ENCODE results near the gene PTPRN2.

Gene PTPRN2

DNA sequence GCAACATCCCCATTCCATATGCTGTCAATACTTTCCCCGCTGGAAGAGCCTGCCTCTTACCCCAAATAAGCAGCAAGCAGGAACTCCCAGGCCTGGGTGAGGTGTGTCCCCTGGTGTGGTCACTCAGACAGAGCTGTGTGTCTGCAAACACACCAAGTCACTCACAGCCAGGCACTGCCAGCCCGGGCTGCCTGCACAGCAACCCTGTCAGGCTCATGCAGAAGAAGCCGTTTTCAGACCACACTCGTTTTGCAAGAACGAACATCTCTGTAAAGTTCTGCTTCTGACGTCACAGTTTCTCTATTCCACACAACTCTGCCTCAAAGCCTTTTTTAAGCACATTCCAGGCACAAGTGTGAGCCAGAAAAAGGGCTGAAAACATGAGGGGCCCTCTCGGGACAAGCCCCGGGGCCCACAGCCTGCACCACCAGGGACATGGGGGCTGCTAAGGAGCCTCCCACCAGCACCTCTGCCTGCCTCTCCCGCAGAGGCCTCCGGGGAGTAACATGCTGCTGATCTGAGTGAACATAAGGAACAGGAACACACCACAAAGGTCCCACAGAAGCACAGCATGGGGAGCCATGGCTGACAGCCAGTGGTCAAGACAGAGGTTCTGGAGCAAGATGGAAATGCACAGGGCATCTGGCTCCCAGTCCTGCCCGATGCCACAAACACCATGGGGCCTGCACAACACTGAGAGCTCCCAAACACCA is 11.4 kb downstream of the PTPRN2 start:
- DNase-seq: no peak

DNA sequence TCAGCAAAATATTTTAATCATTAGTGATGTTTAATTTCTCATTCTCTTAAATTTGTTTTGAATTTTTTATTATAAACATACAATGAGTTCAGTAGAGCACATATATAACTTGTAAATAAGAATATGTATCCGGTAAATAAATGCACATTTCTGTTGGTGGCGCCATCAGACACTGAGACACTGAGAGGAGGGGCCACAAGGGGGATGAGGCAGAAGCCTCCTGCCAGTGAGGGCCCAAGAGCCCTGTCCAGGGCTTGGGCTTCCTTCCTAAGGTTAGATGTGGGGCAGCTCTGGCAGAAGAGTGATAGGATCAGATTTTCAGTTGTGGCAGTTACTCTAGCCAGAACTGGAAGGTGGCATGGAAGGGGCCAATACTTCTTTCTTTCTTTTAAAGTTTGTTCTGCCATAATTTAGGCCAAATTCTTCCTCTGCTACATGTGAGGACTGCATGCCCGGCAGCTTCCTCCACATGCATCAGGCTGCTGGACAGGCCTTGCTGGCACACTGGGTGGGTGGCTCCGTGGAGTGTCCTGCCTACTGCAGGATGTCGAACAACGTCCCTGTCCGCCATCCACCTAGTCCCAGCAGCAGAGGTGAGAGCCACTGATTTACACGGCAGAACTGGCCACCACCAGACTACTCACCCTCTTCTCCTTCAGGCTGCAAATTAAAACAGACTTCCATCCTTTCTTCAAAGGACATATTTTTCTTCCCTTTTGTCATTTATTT is 13.2 kb downstream of the PTPRN2 start:
- no peak for DNase-seq

DNA sequence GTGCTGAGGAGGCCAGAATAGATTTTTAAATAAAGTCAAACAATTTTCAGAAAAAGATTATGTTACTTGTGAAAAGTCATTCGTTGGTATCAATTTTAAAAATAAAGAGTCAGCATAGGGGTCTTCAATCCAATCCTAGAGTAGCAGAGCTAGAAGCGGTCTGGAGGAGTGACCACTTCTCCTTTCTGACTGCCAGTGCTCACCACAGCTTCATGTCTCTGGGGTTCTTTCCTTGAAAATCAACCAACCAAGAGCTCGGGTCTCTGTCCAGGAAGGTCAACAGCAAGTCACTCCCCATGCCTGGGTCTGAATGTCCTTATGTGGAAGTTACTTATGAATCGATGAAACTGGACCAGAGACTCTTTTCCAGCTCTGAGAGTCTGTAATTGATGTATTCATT is 14.3 kb downstream of the PTPRN2 start:
- DNase-seq: no peak

DNA sequence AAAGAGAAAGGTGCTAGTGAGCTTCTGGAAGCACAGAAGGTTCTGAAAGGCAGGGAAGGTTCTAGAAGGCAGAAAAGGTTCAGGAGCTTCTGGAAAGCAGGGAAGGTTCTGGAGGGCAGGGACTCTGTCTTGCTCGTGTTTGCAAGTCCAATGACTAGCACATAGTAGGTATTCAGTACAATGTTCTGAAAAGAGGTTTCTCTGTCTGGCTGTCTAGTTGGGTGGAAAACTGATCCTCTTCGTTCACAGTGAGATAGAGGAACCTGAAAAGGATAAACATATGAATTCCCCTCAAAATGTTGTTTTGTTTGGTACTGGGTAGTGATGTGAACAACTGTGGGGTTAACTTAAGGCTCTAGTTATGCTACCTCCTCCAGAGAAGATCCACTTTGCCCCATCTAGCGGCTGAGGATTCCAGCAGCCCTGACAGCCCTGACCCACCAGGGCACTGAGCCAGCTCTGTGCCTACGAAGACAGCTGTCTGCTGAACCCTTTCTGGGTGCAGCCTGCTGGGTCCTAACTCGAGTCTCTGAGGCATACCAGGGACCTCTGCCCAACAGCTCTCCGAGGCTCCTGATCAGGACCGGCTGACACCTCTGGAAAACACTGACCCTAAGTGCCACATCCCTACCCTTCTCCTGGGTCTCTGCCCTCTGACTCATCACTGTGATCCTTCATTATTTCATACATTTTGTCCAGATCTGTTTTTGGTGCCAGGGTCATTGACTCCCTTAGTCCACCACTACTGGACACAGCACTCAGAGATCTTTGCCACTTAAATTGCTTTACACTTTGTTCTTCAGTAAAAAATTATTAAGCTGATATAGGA is 15.4 kb downstream of the PTPRN2 start:
- DNase-seq: peak; percentile 81

DNA sequence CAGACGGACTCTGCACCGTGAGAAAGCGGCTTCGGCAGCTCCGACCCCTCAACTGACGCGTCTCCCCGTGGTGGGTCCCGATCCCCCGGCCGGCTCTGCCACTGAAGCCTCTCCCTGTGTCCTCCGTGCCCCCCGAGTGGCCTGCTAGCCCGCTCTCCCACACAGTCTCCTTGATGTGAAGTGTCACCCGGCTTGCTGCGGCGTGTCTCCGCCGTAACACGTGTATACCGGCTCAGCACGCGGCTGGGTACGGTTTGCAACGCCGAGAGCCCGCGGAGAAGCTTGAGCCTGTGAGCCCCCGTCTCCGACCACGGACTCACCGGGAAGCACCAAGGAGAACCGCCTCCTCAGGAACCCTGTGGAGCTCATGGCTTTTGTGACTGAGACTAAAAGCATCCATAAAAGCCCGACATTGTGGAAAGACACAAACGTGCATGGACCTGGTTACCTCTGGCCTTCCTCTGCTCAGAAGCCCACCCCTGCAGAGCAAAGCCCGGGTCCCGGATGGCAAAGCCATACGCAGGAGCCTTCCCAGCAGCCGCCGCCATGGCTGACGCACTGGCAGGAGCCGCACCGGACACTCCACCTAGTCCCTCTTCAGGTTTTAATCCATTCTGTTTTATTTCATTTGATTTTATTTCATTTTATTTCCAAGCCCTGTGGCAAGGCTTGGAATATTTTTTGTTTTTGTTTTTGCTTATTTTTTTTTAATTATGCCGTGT is 17.0 kb downstream of the PTPRN2 start:
- no peak for DNase-seq

DNA sequence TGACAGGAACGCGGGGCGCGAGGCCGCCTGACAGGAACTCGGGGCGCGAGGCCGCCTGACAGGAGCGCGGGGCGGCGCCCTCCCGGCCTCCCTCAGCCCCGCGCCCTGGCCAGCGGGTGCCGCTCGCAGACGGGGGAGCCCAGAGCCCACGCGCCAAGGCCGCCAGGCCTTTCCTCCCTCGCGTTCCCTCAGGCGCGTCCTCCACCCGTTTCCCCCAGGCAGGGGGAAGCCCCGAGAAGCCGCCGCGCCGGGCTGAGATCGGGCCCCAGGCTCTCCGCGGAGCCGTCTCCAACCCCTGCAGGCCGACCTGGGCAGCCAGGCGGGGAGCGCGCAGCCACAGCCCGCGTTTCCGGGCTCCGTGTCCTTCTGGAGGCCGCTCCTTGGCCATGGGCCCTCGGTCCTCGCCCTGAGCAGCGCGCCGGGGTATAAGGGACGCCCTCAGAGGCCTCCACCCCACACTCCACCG is 17.7 kb downstream of the PTPRN2 start:
- no peak for DNase-seq

DNA sequence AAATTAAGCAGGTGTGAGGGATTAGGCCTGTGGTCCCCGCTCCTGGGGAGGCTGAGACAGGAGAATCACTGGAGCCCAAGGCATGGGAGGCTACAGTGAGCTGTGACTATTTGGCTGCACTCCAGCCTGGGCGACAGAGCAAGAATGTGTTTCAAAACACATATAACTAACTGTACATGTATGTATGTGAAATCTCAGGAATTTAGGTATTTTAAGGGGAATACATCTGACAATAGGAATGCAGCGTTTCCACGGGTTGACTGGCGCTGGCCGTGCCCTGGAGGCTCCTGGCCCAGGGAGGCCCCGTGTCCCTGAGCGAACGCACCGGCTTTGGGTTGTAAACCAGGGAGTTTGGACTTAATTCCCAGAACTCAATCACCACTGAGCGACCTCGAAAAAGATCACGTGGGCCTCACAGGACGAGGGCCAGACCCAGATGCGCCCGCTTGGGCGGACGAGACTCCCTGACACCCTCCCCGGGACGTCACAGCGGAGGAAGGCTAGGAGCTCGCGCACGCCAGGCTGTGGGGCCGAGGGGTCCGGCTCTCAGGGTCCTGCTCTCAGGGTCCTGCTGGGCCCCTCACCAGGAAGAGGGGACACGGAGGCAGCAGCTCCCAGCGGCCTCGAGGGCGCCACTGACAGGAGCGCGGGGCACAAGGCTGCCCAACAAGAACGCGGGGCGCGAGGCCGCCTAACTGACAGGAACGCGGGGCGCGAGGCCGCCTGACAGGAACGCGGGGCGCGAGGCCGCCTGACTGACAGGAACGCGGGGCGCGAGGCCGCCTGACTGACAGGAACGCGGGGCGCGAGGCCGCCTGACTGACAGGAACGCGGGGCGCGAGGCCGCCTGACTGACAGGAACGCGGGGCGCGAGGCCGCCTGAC is 18.4 kb downstream of the PTPRN2 start:
- no peak for DNase-seq

DNA sequence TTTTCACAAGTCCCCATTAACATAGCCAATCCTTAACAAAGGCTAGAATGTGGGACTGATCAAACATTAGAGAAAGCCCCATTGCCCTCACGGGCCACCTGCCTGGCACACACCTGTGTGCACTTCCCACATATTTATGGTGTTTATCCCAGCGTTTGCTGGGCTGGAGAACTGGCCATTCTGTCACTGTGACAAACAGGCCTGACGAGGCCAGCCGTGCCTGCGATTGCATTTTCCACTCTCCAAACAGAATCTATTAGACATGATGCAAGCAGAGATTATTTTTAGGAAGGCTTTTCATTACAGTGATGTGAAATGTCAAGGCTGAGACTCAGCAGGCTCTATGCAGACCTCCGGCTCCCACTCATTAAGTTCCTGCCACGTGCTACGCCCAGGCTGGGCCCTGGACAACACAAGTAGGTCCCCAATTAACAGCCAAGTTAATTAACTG is 20.4 kb downstream of the PTPRN2 start:
- no peak for DNase-seq

DNA sequence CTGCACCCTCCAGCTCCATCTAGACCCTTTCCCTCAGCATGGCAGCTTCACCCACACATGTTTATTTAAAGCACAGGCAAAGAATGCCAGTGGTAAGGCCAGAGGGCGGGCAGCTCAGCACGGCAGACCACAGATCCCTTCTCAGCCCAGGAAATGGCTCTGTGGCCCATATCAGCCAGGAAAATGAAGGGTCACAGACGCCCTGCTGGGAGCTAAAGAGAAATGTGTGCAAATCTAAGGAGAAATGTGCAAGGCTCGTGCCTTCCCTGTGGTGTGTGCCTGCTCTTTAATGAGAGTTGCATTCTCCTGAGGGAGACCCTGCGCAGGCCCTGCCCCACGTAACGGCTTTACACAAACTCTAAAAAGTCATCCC is 23.0 kb downstream of the PTPRN2 start:
- DNase-seq: no peak

DNA sequence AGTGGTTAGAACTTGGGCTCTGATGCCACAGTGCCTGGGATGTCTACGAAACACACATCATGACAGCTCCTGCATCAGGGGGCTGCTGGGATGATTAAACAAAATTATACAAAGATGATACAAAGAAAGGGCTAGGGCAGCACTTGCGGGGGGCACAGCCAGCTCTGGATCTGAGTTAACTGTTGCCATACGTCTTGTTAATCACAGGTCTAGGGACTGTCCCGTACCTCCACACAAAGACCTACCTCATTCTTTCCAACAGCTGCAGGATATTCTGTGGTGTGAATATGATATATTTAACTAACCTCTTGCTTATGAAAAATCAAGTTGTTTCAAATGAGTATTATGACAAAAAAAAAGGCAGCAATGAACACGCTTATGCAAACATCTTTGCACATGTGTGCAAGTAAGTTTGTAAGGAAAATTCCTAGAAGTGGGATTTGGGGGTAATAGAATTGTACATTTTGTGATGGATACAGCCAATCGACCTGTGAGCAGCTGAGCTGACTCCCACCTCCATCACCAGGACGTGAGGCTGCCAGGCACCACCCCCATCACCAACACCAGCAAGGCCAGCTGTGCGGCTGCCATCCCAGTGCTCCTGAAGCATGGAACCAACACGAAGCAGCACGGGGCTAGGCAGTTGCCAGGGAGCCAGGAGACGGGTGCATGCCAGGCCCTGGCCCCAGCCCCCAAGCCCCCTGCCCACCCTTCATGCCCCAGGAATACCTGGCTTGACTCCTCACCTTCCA is 23.5 kb downstream of the PTPRN2 start:
- DNase-seq: no peak

DNA sequence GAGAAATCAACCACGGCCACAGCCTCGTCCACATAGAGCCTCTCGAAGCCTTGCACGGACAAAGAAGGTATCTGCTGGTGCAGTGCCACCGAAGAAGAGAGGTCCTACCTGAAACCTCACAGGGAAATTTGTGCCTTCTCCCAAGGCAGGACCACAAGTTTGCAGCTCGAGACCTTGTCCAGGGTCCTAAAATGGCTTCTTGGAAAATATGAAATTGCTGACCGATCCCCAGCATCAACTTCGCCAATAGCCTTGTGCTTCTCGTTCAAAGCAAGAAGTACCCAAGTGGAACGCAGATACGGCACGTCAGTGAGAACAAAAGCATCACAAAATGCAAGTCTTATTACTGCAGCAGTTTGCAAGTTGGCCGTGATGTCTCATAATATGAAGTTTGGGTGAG is 24.6 kb downstream of the PTPRN2 start:
- DNase-seq: no peak

DNA sequence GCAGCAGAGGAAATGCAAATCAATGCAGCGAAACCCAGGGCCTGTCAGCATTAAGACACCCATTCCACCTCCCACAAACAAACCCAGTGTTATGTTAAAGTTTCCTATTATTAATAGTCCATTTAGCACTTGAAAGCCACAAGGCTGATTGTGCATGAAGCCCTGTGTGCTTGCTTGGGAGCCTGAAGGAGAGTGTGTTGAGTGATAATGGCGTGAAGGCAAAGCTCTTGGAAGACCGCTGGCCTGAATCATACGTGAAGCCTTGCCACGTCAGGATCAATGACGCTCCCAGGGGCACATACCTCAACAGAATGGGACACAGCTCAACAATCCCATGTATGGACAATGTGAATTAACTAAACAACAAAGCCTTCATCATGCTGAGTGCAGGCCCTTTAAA is 25.1 kb downstream of the PTPRN2 start:
- DNase-seq: no peak

DNA sequence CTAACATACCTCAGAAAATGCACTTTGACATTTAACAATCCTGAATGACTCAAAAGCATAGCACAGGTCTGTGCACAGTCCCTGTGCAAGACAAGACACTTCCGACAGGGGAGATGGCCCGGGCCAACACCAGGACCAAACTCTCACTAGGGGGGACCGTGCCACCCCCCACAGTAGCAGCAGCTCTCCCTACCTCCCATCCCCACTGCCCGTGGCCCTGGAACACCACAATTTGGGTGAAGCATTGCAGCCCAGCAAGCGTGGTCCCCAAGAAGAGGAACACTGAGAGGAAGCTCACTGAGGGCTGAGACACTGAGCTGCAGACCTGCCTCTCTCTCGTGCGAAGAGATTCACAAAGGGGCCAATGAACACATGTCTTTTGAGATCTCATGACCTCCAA is 26.0 kb downstream of the PTPRN2 start:
- DNase-seq: no peak

DNA sequence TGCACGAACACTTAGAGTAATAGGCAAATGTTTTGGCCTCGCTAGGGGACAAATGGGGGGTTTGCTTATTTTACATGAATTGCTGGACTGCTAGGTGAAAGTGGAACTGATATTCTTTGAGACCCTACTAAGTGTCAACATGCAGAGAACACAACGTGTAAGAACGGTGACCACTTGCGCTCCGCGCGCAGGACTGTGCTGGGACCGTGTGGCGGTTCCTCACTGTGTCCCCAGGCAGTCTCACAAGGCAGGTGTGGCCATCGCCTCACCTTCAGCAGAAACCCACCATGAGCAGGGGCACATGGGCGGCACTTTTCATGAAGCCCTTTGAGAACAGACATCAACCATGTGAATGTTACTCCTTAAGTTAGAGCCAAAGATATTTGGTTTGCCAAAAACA is 27.2 kb downstream of the PTPRN2 start:
- no peak for DNase-seq

DNA sequence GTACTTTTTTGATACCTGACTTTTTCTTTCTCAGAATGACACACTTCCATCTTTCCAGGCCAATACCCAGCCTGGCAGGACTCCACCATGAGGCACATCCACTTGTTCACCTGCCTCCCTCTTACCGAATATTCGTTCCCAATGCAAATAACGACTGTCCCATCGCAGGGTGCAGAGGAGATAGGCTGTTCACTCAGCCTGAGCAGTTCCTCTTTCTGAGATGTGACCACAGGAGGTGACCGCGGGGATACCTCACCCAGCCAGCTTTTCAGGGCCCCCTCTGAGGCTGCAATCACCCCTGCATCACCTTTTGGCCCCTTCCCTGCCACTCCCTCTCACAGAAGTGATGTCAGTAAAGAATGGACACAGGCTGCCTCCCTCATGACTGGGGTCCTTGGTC is 28.3 kb downstream of the PTPRN2 start:
- DNase-seq: no peak

DNA sequence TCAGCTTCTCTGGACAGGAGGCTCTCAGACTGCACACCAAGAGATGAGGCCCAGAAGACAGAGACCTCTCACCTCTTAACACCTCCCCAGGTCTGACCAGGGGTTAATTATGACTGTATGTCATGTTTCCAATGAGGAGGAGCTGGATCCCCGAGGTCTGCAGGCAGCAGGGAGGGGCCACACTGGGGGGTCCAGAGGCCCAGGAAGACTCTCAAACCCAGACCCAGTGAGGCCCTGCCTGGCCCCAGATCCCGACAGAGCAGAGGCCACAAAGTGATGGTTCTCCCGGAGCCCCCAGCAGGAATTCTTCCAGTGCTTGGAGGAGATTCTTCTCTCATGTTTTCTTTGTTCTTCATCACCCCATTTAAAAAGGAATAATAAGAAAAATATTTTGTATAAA is 28.8 kb downstream of the PTPRN2 start:
- no peak for DNase-seq

DNA sequence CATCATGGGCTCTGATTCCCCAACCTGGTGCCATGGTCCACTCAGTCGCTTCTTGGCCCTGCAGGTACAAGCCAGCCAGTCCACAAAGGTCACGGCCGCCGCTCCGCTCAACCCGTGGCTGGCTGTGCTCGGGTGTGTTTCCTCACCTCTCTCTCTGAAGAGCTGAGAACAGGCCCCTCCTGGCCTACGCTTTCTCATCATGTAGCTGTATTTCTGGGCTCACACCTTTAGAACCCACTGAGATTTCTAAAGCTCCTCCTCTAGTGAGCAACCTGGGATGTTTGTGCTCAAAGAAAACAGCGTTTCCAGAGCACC is 30.2 kb downstream of the PTPRN2 start:
- no peak for DNase-seq

DNA sequence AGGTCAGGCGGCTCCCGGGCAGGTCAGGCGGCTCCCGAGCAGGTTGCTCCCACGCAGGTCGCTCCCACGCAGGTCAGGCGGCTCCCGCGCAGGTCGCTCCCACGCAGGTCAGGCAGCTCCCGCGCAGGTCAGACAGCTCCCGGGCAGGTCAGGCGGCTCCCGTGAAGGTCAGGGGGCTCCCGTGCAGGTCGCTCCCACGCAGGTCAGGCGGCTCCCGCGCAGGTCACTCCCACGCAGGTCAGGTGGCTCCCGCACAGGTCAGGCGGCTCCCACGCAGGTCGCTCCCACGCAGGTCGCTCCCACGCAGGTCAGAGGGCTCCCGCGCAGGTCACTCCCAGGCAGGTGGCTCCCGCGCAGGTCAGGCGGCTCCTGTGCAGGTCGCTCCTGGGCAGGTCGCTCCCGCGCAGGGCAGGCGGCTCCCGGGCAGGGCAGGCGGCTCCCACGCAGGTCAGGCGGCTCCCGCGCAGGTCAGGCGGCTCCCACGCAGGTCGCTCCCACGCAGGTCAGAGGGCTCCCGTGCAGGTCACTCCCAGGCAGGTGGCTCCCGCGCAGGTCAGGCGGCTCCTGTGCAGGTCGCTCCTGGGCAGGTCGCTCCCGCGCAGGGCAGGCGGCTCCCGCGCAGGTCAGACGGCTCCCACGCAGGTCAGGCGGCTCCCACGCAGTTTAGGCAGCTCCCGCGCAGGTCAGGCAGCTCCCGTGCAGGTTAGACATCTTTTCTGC is 30.7 kb downstream of the PTPRN2 start:
- DNase-seq: no peak

DNA sequence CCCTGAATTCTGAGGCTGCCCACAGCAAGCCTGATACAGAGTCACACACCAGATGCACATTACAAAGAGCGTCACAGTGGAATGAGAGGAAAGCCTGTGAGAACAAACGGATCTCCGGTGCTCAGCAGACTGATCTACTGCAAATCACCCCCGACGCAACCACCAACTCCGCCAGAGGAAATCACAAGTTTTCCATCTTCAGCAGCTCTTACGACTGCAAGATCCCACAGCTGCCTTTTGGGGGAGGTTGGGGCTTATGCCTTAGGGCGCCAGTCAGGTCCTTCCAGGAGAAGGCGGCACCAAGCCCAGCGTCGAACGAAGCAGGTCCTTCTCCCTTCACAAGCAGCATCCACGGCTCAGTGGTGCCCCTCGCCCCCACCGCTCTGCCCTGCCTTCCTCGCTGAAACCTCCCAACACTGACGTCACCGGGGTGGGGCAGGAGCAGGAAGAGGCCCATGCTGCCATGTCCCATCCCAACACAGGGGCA is 32.5 kb downstream of the PTPRN2 start:
- no peak for DNase-seq

DNA sequence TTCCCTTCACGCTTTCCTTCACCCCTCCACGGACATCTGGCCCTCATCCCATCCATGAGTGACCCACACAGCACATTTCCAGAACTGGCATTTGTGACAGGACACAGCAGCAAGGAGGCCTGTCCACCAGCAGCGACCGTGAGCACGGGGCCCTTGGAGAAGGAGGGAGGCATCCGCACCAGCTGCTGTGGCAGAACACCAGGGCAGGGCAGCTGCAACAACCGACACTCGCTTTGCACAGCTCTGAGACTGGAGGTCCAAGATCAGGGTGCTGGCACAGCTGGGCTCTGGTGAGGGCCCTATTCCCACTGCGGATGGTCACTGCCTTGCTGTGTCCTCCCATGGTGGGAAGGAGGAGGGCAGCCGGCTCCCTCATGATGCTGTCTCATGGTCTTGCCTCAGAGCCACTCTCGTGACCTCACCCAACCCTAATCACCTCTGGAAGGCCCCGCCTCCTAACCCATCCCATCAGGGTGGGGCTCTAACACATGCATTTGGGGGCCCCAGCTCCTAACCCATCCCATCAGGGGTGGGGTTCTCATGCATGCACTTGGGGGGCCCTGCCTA is 36.7 kb downstream of the PTPRN2 start:
- DNase-seq: no peak
